GM19239 (cell line): Measurements from ENCODE around the gene CPA2.
"Not testable (repeated sequence)": the region's sequence is repeated elsewhere in the genome, so short reads cannot be mapped to it uniquely, and the experiment has no call there.

Experiments used
- DNase-seq: peaks from one replicate; pipeline ENCODE4 v3.0.0; 2011; ENCODE audit warnings: low spot score; ENCODE audit not compliant: insufficient read length
- FAIRE-seq: peaks from 2 replicates; lab custom pipeline; 2011; peaks lifted over from hg19 to GRCh38; lab: Jason Lieb, UNC

The CPA2 gene

GRCh38 chr7:130266258-130266960 lies at the start of gene CPA2:
TSS of gene CPA2 (plus strand) at chr7:130266863. CDS start at chr7:130266882, 19 bp downstream.
- FAIRE-seq: no peak
- DNase-seq: no peak

- DNase-seq: no peak
- no peak for FAIRE-seq
Measured at GRCh38 chr7:130218806-130219620, 47.6 kb upstream of the CPA2 start.

GRCh38 chr7:130219871-130220270 lies 46.8 kb upstream of the CPA2 start:
- FAIRE-seq (no peak), DNase-seq (no peak)

- no peak for FAIRE-seq
Measured at GRCh38 chr7:130221746-130222145, 44.9 kb upstream of the CPA2 start.

GRCh38 chr7:130223646-130224045 lies 43.0 kb upstream of the CPA2 start:
- DNase-seq (no peak), FAIRE-seq (no peak)

More at GRCh38 chr7:130221746-130222145, 44.9 kb upstream of the CPA2 start:
- no peak for DNase-seq

GRCh38 chr7:130224210-130224609 lies 42.5 kb upstream of the CPA2 start:
- no peak for DNase-seq
- no peak for FAIRE-seq

- DNase-seq, FAIRE-seq: not testable (repeated sequence)
Measured at GRCh38 chr7:130224923-130225322, 41.7 kb upstream of the CPA2 start.

- no peak for DNase-seq
Measured at GRCh38 chr7:130226333-130226732, 40.3 kb upstream of the CPA2 start.

GRCh38 chr7:130227883-130228575 lies 38.6 kb upstream of the CPA2 start:
- no peak for FAIRE-seq
- no peak for DNase-seq

More at GRCh38 chr7:130226333-130226732, 40.3 kb upstream of the CPA2 start:
- no peak for FAIRE-seq

GRCh38 chr7:130228840-130229502 lies 37.7 kb upstream of the CPA2 start:
- DNase-seq: no peak
- no peak for FAIRE-seq

GRCh38 chr7:130229981-130230380 lies 36.7 kb upstream of the CPA2 start:
- FAIRE-seq: not testable (repeated sequence)

GRCh38 chr7:130231792-130232191 lies 34.9 kb upstream of the CPA2 start:
- no peak for DNase-seq
- no peak for FAIRE-seq

More at GRCh38 chr7:130229981-130230380, 36.7 kb upstream of the CPA2 start:
- not testable (repeated sequence) for DNase-seq

GRCh38 chr7:130232209-130232608 lies 34.5 kb upstream of the CPA2 start:
- DNase-seq (no peak), FAIRE-seq (no peak)

- FAIRE-seq (no peak), DNase-seq (no peak)
Measured at GRCh38 chr7:130234078-130234477, 32.6 kb upstream of the CPA2 start.

GRCh38 chr7:130236361-130236760 lies 30.3 kb upstream of the CPA2 start:
- not testable (repeated sequence) for FAIRE-seq, DNase-seq

- no peak for DNase-seq
- no peak for FAIRE-seq
Measured at GRCh38 chr7:130240240-130240639, 26.4 kb upstream of the CPA2 start.

- DNase-seq (peak; percentile 39), FAIRE-seq (peak; percentile 88)
Measured at GRCh38 chr7:130242198-130243014, 24.3 kb upstream of the CPA2 start.

- peak; percentile 73 for FAIRE-seq
- not testable (repeated sequence) for DNase-seq
Measured at GRCh38 chr7:130243486-130243885, 23.2 kb upstream of the CPA2 start.

GRCh38 chr7:130246491-130246890 lies 20.2 kb upstream of the CPA2 start:
- not testable (repeated sequence) for FAIRE-seq, DNase-seq
